HFF-Myc (cell line): ENCODE data around the gene SPATA18.
"Not testable (repeated sequence)": the region's sequence is repeated elsewhere in the genome, so short reads cannot be mapped to it uniquely, and the experiment has no call there.

Experiments used
- DNase-seq: peaks from one replicate; pipeline ENCODE4 v3.0.0-alpha.2; 2011; ENCODE audit warnings: low read depth; ENCODE audit errors: extremely low read depth
- H3K4me3 ChIP-seq: replicated peaks from 2 replicates; pipeline ENCODE4 v1.5.1; 2011; ENCODE audit warnings: low read depth, mild to moderate bottlenecking, control low read depth, low read length
- TF ChIP-seq, protein P1 (sequence below): IDR thresholded peaks from 2 replicates; pipeline ENCODE4 v1.5.1; 2012; ENCODE audit warnings: mild to moderate bottlenecking, low read depth, low read length, control low read depth; ENCODE audit errors: missing control alignments

Gene SPATA18

DNA sequence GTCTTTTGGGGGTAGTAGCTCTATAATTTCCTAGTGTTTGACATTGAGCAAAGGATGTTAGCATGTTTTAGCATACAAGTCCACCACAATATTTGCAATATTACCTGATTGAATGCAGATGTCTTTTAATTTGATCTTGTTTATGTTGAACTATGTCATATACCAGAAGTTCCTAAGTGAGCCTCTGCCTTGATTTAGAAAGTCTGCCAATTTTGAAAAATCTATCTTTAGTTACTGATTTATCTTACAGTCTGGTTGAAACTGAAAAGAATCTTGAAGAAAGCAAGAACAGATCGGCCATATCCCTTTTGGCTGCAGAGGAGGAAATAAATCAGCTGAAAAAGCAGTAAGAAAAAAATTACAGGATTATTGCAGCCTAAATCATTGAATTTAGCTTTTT, 18.5 kb downstream of the SPATA18 start:
- no peak for DNase-seq
- TF ChIP-seq, protein P1, sequence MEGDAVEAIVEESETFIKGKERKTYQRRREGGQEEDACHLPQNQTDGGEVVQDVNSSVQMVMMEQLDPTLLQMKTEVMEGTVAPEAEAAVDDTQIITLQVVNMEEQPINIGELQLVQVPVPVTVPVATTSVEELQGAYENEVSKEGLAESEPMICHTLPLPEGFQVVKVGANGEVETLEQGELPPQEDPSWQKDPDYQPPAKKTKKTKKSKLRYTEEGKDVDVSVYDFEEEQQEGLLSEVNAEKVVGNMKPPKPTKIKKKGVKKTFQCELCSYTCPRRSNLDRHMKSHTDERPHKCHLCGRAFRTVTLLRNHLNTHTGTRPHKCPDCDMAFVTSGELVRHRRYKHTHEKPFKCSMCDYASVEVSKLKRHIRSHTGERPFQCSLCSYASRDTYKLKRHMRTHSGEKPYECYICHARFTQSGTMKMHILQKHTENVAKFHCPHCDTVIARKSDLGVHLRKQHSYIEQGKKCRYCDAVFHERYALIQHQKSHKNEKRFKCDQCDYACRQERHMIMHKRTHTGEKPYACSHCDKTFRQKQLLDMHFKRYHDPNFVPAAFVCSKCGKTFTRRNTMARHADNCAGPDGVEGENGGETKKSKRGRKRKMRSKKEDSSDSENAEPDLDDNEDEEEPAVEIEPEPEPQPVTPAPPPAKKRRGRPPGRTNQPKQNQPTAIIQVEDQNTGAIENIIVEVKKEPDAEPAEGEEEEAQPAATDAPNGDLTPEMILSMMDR: no peak
- no peak overlapping the region for H3K4me3 ChIP-seq

DNA sequence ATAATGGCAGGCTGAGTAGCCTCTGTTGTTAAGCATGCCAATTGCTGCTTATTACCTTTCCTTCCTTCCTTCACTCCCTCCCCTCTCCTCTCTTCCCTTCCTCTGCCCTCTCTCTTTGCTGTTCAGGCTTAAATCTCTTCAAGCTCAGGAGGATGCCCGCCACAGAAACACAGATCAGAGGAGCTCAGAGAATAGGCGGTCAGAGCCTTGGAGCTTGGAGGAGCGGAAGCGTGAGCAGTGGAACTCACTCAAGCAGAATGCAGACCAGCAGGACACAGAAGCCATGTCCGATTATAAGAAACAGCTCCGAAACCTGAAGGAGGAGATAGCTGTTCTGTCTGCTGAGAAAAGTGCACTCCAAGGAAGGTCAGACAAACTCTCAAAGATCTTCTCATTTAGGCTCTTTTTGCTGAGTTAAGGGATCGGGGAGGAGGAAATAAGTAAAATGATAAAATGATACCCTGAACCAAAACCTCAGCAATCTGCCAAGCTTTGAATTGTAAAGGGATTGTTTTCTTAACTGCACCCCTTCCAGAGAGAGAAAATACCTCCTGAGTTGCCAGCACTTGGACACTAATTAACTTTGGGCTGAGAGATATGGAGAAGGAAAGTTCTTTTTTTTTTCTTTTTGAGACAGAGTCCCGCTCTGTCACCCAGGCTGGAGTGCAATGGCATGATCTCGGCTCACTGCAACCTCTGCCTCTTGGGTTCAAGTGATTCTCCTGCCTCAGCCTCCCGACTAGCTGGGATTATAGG, 20.9 kb downstream of the SPATA18 start:
- no peak for DNase-seq
- TF ChIP-seq, protein P1: no peak
- no peak overlapping the region for H3K4me3 ChIP-seq

DNA sequence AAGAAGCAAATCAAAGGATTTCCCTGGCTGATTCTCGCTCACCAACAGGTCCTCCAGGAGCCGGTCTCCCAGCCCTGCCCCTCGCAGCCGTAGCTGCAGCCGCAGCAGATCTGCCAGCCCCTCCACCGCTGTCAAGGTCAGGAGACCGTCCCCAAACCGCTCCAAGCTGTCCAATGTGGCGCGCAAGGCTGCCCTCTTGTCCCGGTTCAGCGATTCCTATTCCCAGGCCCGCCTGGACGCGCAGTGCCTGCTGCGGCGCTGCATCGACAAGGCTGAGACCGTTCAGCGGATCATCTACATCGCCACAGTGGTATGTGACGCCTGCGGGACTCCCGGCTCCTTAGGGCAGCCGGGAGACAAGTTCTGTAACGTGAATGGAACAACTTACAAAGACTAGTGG, 25.6 kb downstream of the SPATA18 start:
- no peak overlapping the region for H3K4me3 ChIP-seq
- no peak for DNase-seq
- TF ChIP-seq, protein P1: no peak

GRCh38 chr4:52079659-52080058, 28.6 kb downstream of the SPATA18 start:
- H3K4me3 ChIP-seq: no peak overlapping the region
- no peak for DNase-seq
- TF ChIP-seq, protein P1: no peak

DNA sequence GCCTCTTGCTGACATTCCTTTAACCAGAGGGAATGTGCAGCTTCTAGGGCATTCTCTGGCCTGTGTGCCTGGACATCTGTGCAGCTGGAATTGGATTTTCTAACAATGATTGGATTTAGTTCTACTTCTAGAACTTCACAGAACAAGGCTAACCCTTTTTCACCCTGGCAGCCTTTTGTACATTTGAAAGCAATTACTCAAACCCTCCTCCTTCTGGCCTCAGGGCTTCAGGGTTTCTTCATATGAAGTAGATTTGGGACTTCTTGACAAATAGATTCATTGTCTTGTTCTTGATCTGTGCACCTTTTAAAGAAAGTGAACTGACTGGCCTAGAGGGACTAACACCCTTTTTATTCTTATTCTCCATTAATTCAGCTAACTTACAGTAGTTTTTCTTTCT, 30.1 kb downstream of the SPATA18 start:
- TF ChIP-seq, protein P1: no peak
- no peak overlapping the region for H3K4me3 ChIP-seq
- no peak for DNase-seq

- DNase-seq, H3K4me3 ChIP-seq: not testable (repeated sequence)
Measured at GRCh38 chr4:52086425-52086824, 35.3 kb downstream of the SPATA18 start.

DNA sequence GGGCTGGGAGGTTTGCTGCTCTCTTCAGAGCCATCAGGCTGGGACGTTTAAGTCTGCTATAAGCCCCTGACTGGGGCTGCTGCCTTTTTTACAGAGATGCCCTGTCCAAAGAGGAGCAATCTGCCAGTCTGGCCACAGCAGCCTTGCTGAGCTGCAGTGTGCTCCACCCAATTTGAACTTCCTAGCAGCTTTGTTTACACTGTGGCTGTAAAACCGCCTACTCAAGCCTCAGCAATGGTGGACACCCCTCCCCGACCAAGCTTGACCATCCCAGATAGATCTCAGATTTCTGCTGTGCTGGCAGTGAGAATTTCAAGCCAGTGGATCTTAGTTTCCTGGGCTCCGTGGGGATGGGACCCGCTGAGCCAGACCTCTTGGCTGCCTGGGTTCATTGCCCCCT, 40.7 kb downstream of the SPATA18 start:
- no peak overlapping the region for H3K4me3 ChIP-seq
- DNase-seq: no peak
- TF ChIP-seq, protein P1: no peak
